HG02840 (cell line): ENCODE data around the gene KCNG1.
"Not testable (repeated sequence)": the region's sequence is repeated elsewhere in the genome, so short reads cannot be mapped to it uniquely, and the experiment has no call there.

ENCODE experiments used
- ATAC-seq: cut with Tn5 transposase; IDR thresholded peaks from one replicate; pipeline ENCODE4 v1.9.1; 2021; ENCODE audit warnings: mild to moderate bottlenecking, moderate library complexity, moderate number of reproducible peaks; ENCODE audit not compliant: unreplicated experiment, low FRiP score

The KCNG1 gene

GRCh38 chr20:50992733-50993457 lies 30.0 kb downstream of the KCNG1 start:
- ATAC-seq = no peak

GRCh38 chr20:50992336-50992732 lies 30.6 kb downstream of the KCNG1 start:
- ATAC-seq = no peak

- ATAC-seq = no peak
Observed at GRCh38 chr20:50991076-50991475, 31.8 kb downstream of the KCNG1 start.

GRCh38 chr20:50987493-50988210 lies 35.3 kb downstream of the KCNG1 start:
- no peak for ATAC-seq

- ATAC-seq = no peak
Observed at GRCh38 chr20:50983321-50983720, 39.6 kb downstream of the KCNG1 start.

GRCh38 chr20:50982363-50982762 lies 40.5 kb downstream of the KCNG1 start:
- no peak for ATAC-seq

- no peak for ATAC-seq
Observed at GRCh38 chr20:50981714-50982048, 41.2 kb downstream of the KCNG1 start.

- ATAC-seq = no peak
Observed at GRCh38 chr20:50980851-50981713, 41.8 kb downstream of the KCNG1 start.

- no peak for ATAC-seq
Observed at GRCh38 chr20:50980071-50980681, 42.7 kb downstream of the KCNG1 start.

GRCh38 chr20:50978533-50978932 lies 44.4 kb downstream of the KCNG1 start:
- ATAC-seq = not testable (repeated sequence)

- ATAC-seq = no peak
Observed at GRCh38 chr20:50977066-50978021, 45.6 kb downstream of the KCNG1 start.

GRCh38 chr20:50975701-50976330 lies 47.1 kb downstream of the KCNG1 start:
- no peak for ATAC-seq

GRCh38 chr20:50969912-50970311 lies 53.0 kb downstream of the KCNG1 start:
- no peak for ATAC-seq

GRCh38 chr20:50969435-50969834 lies 53.5 kb downstream of the KCNG1 start:
- no peak for ATAC-seq

- no peak for ATAC-seq
Observed at GRCh38 chr20:50968289-50968688, 54.6 kb downstream of the KCNG1 start.

- no peak for ATAC-seq
Observed at GRCh38 chr20:50967586-50967985, 55.3 kb downstream of the KCNG1 start.

GRCh38 chr20:50959543-50960126 lies 63.3 kb downstream of the KCNG1 start:
- ATAC-seq = no peak

GRCh38 chr20:50958615-50959542 lies 64.0 kb downstream of the KCNG1 start, which contains the start of gene MOCS3:
TSS of gene MOCS3 (plus strand) at chr20:50958818. CDS start at chr20:50958843, 25 bp downstream.
- ATAC-seq = peak; percentile 74
